Activated T-cell treated with anti-CD3 and anti-CD28 coated beads, Interleukin-2, amount 50 U/mL, for 72 hours (primary cell): ENCODE data around the gene RAB5IF. TPM values are rescaled to one million over a fixed set of nuclear protein-coding genes. Genes with fewer than 3 reads are reported as not detected.

Experiments
- total RNA-seq, 2 donors: library from RNA; stranded (reverse); gene quantifications; one replicate each; pipeline ENCODE4 v1.2.3, GENCODE V29; 2022

Gene RAB5IF
- total RNA-seq, 2 donors from 2014 or later, result 78.2 to 88.3 TPM

Other genes starting within 250 kb of the RAB5IF start
- 1 to 10 TPM in 1 of 2 donors, under 1 TPM in 1; 0.62 to 2.0 TPM for gene MYL9, start 64.3 kb upstream of the RAB5IF start, total RNA-seq
- gene TGIF2, start 32.2 kb upstream of the RAB5IF start, total RNA-seq, result 10 to 100 TPM; 47.3 to 58.4 TPM
- gene SLA2, start 40.4 kb downstream of the RAB5IF start, total RNA-seq, result 10 to 100 TPM; 44.9 to 56.6 TPM
- gene NDRG3, start 140.3 kb downstream of the RAB5IF start, total RNA-seq, result 10 to 100 TPM; 22.6 to 25.4 TPM
- gene DSN1, start 168.0 kb downstream of the RAB5IF start, total RNA-seq, result 10 to 100 TPM; 30.2 to 35.9 TPM